HG02885 (cell line): ENCODE measurements around the gene MTG1.
"Not testable (repeated sequence)": the region's sequence is repeated elsewhere in the genome, so short reads cannot be mapped to it uniquely, and the experiment has no call there.

Experiments used
- ATAC-seq: cut with Tn5 transposase; IDR thresholded peaks from one replicate; pipeline ENCODE4 v1.9.1; 2021; ENCODE audit warnings: mild to moderate bottlenecking; ENCODE audit not compliant: unreplicated experiment, poor library complexity

Gene MTG1

GRCh38 chr10:133421336-133422222 is 27.6 kb downstream of the MTG1 start:
- ATAC-seq = no peak

- no peak for ATAC-seq
These were observed 28.4 kb downstream of the MTG1 start for GRCh38 chr10:133422223-133422806.

- ATAC-seq = no peak
These were observed 29.1 kb downstream of the MTG1 start for GRCh38 chr10:133422807-133423771.

- ATAC-seq = not testable (repeated sequence)
These were observed 30.1 kb downstream of the MTG1 start for GRCh38 chr10:133424102-133424501.

GRCh38 chr10:133424601-133425000 is 30.6 kb downstream of the MTG1 start, which contains the start of gene SPRN:
SPRN (minus strand) TSS chr10:133424625; CDS start chr10:133423681, 944 bp downstream.
- ATAC-seq = not testable (repeated sequence)

GRCh38 chr10:133429571-133429970 is 35.6 kb downstream of the MTG1 start:
- ATAC-seq = not testable (repeated sequence)

- ATAC-seq = not testable (repeated sequence)
These were observed 38.1 kb downstream of the MTG1 start for GRCh38 chr10:133431888-133432613.

- not testable (repeated sequence) for ATAC-seq
These were observed 38.8 kb downstream of the MTG1 start for GRCh38 chr10:133432789-133433188.

GRCh38 chr10:133438711-133439273 is 44.8 kb downstream of the MTG1 start:
- ATAC-seq = no peak

- no peak for ATAC-seq
These were observed 45.8 kb downstream of the MTG1 start for GRCh38 chr10:133439517-133440461.

- no peak for ATAC-seq
These were observed 46.8 kb downstream of the MTG1 start for GRCh38 chr10:133440633-133441285.

- ATAC-seq = not testable (repeated sequence)
These were observed 47.4 kb downstream of the MTG1 start for GRCh38 chr10:133441356-133441755.

- ATAC-seq = no peak
These were observed 47.8 kb downstream of the MTG1 start for GRCh38 chr10:133441780-133442179.

GRCh38 chr10:133442191-133442966 is 48.4 kb downstream of the MTG1 start:
- ATAC-seq = no peak

GRCh38 chr10:133442967-133443924 is 49.3 kb downstream of the MTG1 start:
- ATAC-seq = no peak
